ENCODE results near the gene JOSD1.

JOSD1 gene

DNA sequence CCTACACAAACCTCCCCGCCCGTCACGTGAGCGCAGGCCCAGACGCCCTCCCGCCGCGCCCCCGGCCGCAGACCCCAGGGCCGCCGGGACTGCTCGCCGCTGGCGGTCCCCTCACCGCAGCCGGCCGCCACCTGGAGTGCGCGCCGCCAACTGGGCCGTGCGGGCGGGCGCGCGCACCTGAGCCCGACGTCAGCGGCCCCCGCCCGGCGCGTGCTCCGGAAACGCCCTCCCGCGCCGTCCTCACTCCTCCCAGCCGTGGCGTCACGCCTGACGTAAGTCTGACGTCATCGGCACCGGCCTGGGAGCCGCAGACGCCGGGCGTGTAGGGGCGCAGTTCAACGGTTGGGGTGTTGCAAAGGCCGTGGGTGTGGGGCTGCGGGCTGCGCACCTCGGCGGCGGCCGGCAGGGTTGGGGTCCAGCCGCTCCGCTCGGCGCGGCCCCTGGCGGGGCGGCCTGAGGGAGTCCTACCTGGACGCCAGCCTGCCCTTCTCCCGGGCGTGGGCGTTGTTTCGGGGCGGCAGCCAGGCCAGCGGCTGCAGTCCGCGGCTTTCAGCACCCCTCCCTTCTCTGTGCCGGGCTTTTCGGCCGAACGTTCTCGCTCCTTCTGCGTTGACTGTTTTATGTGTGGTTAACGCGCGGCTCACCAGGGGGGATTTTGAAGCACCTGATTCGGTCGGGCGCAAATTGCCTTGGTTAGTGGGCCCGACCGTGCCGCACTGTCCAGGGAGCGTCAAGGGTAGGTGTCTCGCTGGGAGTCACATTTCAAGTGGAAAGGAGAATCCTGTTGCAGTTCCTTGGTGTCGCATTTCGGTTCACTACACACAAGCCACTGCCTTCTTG, at the start of gene JOSD1:
Gene JOSD1, minus strand, starts transcription at position 155 of the 840 bp plus-strand sequence. CDS start 956 bp downstream, outside the sequence.
- in situ Hi-C loops (cut with MboI; ENCODE audit: low sequenced_read_pairs): no loop called here

DNA sequence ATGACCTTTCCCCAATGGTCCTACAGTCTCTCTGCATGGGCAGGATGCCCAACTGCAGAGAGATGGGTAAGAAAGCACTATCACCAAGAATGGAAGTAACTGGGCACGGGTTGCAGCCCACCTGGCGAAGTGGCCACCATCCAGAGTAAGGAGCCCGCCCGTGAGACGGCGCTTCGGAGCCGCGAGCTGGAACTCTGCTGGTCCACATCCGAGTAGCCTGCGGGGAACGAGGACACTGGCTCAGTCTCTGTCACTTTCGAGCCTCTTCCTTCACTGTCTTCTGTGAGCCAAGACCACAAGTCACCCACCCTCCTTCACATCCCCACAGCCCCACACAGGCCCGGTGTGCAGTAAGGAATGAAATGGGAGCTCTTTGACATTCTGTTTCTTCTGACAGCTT, 49.4 kb upstream of the JOSD1 start:
- in situ Hi-C loops (cut with MboI; ENCODE audit: low sequenced_read_pairs): no loop called here

DNA sequence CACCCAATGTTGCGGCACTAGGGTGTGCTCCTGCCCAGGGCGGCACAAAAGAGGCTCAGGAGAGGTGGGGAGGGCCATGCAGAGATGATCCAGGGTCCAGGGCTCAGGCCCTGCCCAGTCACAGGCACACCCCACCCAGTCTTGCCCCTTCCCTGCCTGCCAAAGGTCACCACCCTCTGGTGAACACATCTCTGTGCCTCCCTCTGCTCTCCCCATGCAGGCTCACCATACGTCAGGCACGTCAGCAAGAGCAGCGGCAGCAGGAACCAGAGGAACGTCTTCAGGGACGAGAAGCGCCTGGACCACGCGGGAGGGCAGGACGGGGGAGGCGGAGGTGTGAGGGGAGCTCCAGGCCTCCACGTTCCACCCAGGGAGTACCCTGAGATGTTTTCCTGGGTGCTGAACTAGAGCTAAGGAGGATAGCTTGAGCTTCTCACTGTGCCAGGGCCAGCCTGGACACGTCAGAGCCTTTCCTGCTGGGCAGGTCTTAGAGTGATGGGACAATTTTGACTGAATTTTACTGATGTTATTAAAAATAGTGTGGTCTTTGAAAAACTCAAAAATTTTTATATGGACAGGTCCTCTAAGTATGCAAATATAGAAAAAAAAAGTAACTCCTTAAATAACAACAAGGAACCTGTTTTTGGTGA, 47.9 kb upstream of the JOSD1 start:
- in situ Hi-C loops (cut with MboI; ENCODE audit: low sequenced_read_pairs): no loop called here

DNA sequence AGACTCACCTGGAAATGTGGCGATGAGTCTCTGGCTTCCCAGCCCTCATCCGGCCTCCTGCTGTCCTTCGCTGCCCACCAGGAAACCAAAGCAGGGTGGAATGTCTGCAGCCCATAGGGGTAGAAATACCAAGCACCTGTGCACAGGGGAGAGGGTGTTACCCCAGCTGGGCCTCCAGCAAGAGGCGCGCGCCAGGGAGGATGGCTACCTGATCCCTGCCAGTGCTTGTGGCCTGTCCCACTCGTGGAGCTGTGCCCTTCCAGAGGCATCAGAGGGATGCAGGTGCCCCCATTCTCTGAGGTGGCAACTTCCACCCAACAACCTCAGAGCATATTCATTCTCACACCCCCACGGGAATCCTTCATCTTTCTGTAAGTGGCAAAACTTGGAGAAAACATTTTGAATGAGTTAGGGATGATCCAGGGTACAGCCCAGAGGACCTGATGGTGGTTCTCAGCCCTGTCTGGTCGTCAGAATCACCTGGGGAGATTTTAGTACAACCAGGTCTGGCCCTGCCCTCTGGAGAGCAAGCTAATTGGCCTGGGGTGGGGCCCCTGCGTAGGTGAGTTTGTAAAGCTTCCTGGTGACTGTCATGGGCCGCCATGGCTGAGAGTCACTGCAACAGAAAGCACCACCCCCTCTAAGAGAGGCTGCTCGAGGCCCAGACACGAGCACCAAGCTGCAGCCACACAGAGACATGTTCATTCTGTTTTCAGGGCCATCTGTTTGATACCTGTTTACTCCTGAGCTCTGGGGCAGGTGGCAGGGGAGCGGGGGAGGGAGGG, 45.1 kb upstream of the JOSD1 start:
- in situ Hi-C loops (cut with MboI; ENCODE audit: low sequenced_read_pairs): no loop called here

DNA sequence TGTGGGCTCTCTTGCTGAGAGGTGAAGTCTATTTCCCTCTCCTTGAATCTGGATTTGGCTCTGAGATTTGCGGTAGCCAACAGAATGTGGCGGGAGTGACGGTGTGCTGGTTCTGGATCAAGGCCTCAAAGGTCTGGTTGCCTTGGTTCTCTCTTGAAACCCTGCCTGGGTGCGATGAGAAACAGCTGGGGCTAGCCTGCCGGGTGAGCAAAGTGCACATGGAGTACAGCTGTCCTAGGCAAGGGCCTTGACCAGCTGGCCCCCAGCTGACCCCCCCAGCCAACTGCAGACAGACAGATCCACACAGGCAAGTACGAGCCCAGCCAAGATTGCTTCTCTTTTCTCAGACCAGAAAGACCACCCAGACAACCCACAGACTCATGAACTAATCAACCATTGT, 44.2 kb upstream of the JOSD1 start:
- in situ Hi-C loops (cut with MboI; ENCODE audit: low sequenced_read_pairs): no loop called here

DNA sequence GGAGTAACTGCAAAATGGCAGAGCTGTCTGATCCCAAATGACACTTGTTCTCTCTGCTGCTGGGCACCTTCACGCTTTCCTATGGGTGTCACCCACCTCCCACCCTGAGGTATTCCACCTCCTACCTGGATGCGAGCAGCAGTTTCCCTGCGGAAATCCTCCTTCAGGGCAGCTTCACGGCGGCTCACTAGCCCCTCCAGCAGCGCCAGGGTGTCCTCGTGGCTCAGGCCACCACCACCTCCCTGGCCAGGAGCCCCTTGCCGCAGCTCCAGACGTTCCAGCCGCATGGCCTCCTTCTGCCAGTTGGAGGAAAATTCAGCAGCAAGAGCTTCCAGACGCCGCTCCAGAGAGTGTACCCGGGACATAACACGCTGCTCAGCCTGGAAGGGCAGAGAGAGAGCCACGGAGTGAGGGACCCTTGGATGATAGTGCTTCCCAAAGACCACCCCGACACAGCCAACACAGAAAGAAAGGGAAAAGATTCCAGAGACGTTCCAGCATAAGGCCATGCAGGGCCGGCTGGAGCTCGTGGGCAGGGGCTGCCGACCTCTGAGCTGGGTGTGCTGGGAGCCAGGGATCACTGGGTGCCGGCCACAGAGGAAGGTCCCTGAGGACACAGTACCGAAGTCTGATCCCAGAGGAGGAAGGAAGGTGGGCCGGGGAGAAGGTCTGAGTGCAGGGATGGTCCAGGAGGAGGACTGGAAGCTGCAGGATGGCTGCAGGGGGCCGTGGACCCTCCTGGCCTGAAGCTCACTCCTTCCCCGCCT, 41.6 kb upstream of the JOSD1 start:
- in situ Hi-C loops (cut with MboI; ENCODE audit: low sequenced_read_pairs): no loop called here

DNA sequence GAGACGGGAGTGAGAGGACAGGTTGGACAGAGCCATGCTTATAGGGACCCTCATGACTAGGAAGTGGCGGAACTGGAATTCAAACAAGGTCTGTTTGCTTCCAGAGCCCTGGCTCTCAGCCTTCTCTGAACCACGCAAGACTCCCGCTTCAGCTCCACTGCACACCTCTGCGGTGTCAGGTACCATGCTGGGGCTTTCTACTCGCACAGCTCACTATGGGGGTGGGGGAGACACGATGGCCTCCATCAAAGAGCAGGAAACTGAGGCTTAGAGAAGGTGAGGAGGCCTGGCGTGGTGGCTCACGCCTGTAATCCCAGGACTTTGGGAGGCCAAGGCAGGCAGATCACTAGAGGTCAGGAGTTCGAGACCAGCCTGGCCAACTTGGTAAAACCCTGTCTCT, 40.8 kb upstream of the JOSD1 start:
- in situ Hi-C loops (cut with MboI; ENCODE audit: low sequenced_read_pairs): no loop called here

DNA sequence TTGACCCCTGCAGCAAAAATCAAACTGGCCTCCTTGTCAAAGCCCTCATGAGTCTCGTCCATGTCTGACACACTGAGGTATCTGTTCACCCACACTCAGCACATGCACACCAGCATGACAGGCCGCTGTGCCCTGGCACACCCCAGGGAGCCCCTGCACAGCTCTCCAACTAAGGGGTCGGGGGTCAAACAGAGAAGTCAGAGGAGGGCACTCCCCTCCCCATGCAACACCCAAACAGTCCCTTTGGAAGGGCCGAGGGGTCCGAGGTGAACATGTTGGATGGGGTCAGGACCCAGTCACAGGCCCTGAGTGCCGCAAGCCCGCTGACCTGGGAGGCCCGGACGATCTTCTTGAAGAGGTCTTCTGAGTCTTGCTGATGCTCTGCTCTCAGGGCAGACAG, 40.4 kb upstream of the JOSD1 start:
- in situ Hi-C loops (cut with MboI; ENCODE audit: low sequenced_read_pairs): no loop called here

DNA sequence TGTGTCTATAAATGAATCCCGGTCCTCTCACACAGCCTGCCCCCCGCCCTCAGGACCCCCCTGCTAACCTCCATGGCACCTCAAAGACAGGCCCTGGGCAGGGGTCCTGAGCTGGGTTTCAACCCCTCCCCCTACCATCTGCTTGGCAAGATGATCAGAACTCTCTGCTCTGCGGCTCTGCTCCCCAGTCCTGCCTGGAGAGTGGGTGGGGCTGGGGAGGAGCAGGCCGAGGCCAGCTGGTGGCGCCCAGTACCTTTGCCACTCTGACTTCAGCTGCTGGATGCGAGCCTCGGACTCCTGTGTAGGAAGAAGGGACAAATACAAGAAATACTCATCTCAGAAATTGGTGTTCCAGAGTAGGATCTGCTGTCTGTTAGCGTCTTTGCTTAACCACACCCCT, 40.0 kb upstream of the JOSD1 start:
- in situ Hi-C loops (cut with MboI; ENCODE audit: low sequenced_read_pairs): no loop called here

DNA sequence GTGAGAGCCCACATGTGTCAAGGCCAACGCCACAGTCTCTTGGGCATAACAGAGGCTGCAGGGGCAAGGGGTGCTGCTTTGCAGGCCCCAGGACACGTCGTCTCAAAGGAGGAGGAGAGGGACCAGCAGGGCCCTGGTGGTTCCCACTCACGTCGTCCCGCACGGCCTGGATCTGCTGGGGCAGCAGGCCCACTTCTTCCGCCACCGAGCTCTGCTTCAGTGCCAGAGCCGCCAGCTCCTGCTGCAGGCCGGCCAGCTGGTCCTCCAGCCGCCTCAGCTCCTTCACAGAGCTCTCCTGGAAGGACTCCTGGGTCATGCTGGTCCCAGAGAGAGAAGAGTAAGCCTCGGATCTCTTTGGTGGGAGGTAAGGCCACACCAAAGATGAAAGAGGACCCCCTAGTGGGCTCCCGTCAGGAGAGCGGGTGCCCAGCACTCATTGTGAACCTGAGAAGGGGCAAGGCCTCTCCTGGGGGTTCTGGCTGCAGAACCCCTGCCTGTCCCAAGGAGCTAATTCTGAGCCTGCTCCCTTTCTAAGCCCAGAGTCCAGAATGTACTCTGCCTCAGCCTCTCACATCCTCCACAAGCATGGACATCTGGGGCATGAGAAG, 39.5 kb upstream of the JOSD1 start:
- in situ Hi-C loops (cut with MboI; ENCODE audit: low sequenced_read_pairs): no loop called here

DNA sequence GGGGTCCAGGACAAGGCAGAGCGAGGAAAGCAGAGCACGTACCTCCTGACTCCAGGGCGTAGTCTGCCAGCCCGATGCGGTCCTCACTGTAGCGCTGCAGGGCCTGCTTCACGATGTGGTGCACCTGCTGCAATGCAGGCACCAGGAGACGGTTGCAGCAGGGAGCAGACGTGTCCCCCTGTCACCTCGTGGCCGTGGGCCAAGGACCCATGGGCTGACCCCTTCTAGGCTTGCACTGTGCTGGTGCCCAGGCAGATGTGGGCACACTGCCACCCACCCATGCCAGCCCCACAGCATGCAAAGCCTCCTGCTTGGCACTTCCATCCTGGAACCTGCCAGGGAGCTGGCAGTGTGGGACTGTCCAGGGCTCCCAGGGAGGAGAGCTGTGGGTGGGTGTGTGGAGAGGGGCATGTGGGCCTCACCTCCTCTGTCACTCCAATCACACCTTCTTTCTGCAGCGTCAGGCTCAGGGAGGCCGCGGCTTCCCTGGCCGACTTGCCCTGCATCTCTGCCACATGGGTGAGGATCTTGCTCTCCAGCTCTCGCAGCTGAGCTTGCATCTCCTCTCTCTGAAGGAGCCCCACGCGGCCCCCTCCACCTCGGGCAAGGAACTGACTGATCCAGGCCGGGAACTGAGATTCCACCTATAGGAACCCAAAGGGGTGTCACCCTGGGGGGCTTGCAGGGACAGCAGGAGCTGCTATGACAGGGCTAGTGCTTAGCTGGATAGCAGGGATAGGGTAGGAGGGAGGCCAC, 38.7 kb upstream of the JOSD1 start:
- in situ Hi-C loops (cut with MboI; ENCODE audit: low sequenced_read_pairs): no loop called here

DNA sequence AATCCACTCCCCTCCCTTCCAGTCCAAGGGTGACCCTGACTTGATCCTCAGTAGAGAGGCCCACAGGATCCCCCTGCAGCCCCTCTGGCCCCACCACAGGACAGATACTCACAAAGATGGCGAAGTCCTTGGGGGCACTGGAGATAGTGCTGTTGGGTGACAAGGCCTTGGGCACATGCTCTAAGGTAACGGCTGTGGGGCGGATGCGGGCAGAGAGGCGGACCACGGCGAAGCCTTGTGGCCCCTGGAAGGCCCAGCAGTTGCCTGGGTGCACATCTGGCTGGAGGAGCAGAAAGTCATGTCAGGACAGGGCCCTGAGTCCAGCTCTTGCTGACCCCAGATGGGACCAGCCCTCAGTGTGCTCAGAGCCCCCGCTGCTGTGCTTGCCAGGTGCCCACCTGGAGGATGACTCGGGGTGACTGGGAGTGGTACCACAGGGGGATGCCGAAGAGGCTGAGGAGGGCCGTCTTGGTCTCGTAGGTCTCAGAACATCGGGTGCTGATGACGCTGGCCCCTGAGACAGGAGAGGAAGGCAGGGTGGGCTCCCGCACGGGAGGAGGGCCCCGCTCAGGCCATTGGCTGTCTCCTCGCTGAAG, 37.8 kb upstream of the JOSD1 start:
- in situ Hi-C loops (cut with MboI; ENCODE audit: low sequenced_read_pairs): no loop called here

DNA sequence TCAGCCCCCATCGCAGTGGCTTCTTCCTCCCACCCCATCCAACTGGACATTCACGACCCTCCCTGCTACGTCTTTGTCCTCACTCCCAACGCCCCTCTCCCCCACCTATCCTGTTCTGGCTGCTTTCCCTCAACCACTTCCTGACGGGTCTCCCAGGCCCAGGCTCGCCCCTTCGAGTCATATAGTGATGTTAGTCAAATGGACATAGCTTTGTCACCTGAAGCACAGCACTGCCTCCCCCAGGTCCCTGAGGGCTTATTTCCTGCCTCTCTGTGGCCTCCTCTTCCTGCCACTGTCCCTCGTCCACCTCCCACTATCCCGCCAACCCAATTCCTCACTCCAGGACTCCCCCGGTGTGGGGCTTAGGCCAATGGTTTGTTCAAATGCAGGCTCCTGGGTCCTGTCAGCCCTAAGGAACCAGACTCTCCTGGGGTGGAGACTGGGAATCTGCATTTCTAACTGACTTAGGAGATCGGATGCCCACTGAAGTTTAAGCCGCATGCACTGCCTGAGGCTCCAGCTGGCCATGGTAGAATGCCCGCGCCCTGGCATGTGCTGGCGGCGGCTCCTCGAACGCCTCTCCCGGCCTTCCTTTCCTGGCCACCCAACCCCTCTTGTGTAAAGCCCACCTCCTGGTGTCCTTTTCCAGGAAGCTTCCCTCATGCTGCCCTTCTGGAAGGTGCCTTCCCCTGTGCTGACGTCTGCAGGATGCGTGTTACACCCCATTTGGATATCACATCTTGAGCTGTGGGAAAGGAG, 36.7 kb upstream of the JOSD1 start:
- in situ Hi-C loops (cut with MboI; ENCODE audit: low sequenced_read_pairs): no loop called here

DNA sequence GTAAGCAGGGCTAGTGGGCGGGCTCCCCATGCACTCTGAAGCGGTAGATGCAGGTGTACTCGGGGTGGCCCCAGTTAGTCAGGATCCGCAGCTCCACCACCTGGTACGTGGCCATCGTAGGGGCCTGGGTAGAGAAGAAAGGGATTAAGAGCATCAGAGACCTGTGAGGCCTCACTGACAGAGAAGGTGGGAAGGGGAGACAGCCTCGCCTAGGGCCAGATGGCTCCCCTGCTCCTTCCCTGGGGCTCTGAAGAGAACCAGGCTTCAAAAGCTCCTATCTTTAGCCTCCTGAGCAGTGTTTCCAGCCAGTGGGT, 35.5 kb upstream of the JOSD1 start:
- in situ Hi-C loops (cut with MboI; ENCODE audit: low sequenced_read_pairs): no loop called here

DNA sequence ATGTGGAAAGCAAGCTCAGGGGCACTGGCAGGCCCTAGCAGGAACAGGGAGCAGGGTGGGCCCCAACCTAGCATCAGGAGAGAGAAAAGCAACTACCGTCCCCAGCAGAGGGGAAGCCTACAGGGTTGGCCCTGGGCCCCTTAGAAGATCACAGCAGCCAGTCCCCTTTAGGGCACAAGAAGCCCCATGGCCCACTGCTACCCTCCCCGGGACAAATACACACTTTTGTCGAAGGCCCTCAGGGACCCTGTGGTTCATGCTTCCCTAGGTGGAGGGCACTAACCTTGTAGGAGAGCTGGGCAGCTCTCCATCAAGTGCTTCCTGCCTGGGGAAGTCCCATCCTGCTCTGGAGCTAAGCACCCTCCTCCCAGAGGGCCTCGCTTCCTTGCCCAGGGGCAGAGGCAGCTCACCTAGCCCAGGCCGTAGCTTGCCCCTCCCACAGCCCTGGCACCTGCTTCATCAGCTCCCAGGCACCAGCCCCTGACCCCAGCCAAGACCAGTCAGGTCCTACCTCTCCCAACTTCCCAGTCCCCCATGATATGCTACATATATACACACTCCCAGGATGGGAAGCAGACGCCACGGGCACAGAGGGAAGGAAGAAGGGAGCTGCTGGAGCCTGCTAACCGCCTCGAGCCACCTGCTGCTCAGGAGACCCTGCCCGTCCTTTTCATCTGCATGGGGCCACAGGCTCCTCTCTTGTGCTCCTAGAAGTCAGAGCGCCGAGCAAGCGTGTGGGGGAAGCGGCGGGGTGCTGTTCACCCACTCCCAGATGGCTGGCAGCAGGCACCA, 34.9 kb upstream of the JOSD1 start:
- in situ Hi-C loops (cut with MboI; ENCODE audit: low sequenced_read_pairs): no loop called here

DNA sequence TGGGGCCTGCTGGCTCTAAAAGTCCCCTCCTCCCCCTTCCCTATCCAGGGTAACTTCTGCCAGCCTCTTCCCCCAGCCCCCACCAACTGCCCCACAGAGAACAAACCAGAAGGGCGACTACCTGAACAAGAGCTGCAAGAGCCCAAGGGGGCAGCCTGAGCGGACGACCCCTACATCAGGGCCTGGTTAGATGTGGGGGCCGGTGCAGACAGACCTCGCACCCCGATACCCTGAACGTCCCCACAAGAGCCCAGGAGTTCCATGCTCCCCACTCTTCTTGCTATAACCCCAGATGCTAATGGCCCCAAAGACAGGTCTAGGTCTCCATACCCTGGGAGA, 34.4 kb upstream of the JOSD1 start:
- in situ Hi-C loops (cut with MboI; ENCODE audit: low sequenced_read_pairs): no loop called here

DNA sequence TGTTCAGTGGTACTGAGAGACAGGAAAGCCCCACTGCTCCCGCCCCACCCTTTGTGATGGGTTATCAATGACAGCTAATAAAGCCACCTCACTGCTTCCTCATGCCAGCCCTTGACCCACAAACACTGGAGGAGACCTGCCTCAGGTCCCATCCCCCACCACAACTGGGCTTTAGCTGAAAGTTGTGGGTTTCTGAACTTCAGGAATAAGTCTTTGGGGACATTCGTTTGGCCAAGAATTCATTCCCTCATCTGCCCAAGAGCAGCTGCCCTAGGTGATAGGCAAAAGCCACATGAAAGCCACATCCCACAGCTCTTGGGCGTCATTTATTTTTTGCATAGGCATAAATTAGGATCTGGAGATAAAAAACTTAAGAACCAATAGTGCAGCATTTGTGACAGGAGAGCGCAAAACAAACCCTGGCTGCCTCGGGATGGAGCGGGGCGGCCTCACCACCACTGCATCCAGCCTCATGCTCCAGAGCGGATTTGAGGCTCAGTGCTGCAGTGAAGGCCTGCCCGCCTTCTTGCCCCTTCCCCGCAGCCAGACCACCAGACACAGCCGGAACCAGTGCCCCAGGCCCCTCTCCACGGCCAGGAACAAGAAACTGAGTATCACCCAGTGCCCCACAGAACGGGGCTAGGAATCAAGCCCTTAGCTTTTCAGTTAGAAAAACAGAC, 33.8 kb upstream of the JOSD1 start:
- in situ Hi-C loops (cut with MboI; ENCODE audit: low sequenced_read_pairs): no loop called here
